Osteocyte (in vitro differentiated cells): ENCODE measurements around the gene RABL2B. TPM values are rescaled to one million over a fixed set of nuclear protein-coding genes. Genes with fewer than 3 reads are reported as not detected.

ENCODE experiments used
- DNase-seq: peaks from one replicate; pipeline ENCODE4 v3.0.0; 2021; ENCODE audit warnings: mixed read lengths; ENCODE audit not compliant: unreplicated experiment; ENCODE audit errors: extremely low spot score
- H3K27ac Mint-ChIP-seq: one replicate; pipeline ENCODE4 v1.8.0; 2021; ENCODE audit warnings: mild to moderate bottlenecking, mixed read lengths; ENCODE audit not compliant: unreplicated experiment
- H3K27me3 Mint-ChIP-seq: one replicate; pipeline ENCODE4 v1.8.0; 2021; ENCODE audit warnings: mixed read lengths; ENCODE audit not compliant: unreplicated experiment
- H3K36me3 Mint-ChIP-seq: one replicate; pipeline ENCODE4 v1.8.0; 2021; ENCODE audit warnings: mixed read lengths; ENCODE audit not compliant: unreplicated experiment
- H3K4me1 Mint-ChIP-seq: one replicate; pipeline ENCODE4 v1.8.0; 2021; ENCODE audit warnings: mixed read lengths; ENCODE audit not compliant: unreplicated experiment
- H3K4me3 Mint-ChIP-seq: one replicate; pipeline ENCODE4 v1.8.0; 2021; ENCODE audit warnings: mild to moderate bottlenecking, moderate library complexity, mixed read lengths; ENCODE audit not compliant: unreplicated experiment
- H3K9me3 Mint-ChIP-seq: one replicate; pipeline ENCODE4 v1.8.0; 2021; ENCODE audit warnings: mixed read lengths; ENCODE audit not compliant: unreplicated experiment
- total RNA-seq: library from RNA; stranded (reverse); gene quantifications from 2 replicates; pipeline ENCODE4 v1.2.1, GENCODE V29; 2021
- TF ChIP-seq, protein P1 (sequence below): fragments of 200-600 bp; sonication (generic); IDR thresholded peaks from 2 replicates; pipeline ENCODE4 v1.5.0; 2021; ENCODE audit warnings: antibody characterized with exemption, mild to moderate bottlenecking, moderate library complexity

Gene RABL2B
- total RNA-seq, 1 donor from 2014 or later, result 41.6 TPM

- TF ChIP-seq, protein P1, sequence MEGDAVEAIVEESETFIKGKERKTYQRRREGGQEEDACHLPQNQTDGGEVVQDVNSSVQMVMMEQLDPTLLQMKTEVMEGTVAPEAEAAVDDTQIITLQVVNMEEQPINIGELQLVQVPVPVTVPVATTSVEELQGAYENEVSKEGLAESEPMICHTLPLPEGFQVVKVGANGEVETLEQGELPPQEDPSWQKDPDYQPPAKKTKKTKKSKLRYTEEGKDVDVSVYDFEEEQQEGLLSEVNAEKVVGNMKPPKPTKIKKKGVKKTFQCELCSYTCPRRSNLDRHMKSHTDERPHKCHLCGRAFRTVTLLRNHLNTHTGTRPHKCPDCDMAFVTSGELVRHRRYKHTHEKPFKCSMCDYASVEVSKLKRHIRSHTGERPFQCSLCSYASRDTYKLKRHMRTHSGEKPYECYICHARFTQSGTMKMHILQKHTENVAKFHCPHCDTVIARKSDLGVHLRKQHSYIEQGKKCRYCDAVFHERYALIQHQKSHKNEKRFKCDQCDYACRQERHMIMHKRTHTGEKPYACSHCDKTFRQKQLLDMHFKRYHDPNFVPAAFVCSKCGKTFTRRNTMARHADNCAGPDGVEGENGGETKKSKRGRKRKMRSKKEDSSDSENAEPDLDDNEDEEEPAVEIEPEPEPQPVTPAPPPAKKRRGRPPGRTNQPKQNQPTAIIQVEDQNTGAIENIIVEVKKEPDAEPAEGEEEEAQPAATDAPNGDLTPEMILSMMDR, result no peak
- Mint-ChIP-seq H3K36me3 (peaks cover 2% of the 10 kb centered on the region), H3K9me3 (no peaks in the 10 kb centered on the region), H3K27me3 (peaks cover 16% of the 10 kb centered on the region), H3K4me1 (no peaks in the 10 kb centered on the region), H3K4me3 (peak overlapping the region; percentile 18), H3K27ac (no peak overlapping the region)
- DNase-seq, result no peak
These were observed 62.9 kb downstream of the RABL2B start for GRCh38 chr22:50720301-50721256.

DNA sequence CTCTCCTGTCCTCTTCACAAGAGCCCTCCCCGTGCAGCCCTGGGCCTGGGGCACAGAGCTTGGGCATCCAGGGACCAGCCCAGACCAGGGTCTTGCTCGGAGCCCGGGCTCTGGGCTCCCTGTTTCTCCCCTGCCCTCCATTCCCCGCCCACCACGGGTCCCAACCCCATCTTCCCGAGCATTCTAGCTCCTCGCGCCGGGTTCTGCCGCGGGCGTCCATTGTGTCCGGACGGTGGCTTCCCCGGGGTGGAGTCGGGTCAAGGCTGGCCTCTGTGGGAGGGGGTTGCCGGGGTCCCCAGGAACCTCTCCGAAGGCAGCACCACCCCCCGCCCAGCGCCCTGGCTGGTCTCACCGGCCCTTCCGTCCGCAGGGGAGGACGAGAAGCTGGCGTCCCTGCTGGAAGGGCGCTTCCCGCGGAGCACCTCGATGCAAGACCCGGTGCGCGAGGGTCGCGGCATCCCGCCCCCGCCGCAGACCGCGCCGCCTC is 63.6 kb downstream of the RABL2B start:
- Mint-ChIP-seq H3K9me3 (no peaks in the 10 kb centered on the region), H3K27me3 (peaks cover 16% of the 10 kb centered on the region), H3K4me1 (no peaks in the 10 kb centered on the region), H3K4me3 (no peak overlapping the region), H3K36me3 (no peaks in the 10 kb centered on the region), H3K27ac (no peak overlapping the region)
- TF ChIP-seq, protein P1, result no peak
- DNase-seq, result no peak

DNA sequence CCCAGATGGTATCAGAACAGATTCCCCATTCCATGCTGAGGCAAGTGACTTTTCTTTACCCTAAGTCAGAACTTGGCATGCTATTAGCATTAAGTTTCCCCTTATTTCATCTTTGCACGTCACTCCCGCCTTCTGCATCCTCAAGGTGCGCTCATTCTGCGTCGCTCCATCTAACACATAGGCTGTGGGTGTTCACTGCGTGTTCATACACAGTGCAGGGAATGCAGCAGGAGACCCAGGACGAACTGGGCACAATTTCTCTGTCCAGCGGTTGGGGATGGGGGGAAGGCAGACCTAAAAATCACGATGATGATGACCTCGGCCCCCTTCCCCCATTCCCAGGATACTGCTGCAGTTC is 65.1 kb downstream of the RABL2B start:
- DNase-seq, result no peak
- H3K4me1 Mint-ChIP-seq, result no peaks in the 10 kb centered on the region
- no peaks in the 10 kb centered on the region for H3K36me3 Mint-ChIP-seq
- no peaks in the 10 kb centered on the region for H3K9me3 Mint-ChIP-seq
- TF ChIP-seq, protein P1, result no peak
- H3K27ac Mint-ChIP-seq, result no peak overlapping the region
- peaks cover 16% of the 10 kb centered on the region for H3K27me3 Mint-ChIP-seq
- no peak overlapping the region for H3K4me3 Mint-ChIP-seq

GRCh38 chr22:50717709-50718351 is 65.6 kb downstream of the RABL2B start:
- no peaks in the 10 kb centered on the region for H3K9me3 Mint-ChIP-seq
- H3K4me1 Mint-ChIP-seq, result no peaks in the 10 kb centered on the region
- H3K27me3 Mint-ChIP-seq, result peaks cover 16% of the 10 kb centered on the region
- no peaks in the 10 kb centered on the region for H3K36me3 Mint-ChIP-seq
- H3K27ac Mint-ChIP-seq, result no peak overlapping the region
- TF ChIP-seq, protein P1, result no peak
- no peak overlapping the region for H3K4me3 Mint-ChIP-seq
- DNase-seq, result no peak

Other genes with a start within 250 kb of the RABL2B start
- 0.21 TPM in 1 of 2 replicates, not detected in the other for gene KLHDC7B, start 237.7 kb downstream of the RABL2B start, total RNA-seq
- gene SYCE3, start 220.7 kb downstream of the RABL2B start, total RNA-seq, result not detected in 2 replicates
- 49.8 and 60.7 TPM in 2 replicates for gene CPT1B, start 205.2 kb downstream of the RABL2B start, total RNA-seq
- gene CHKB, start 200.8 kb downstream of the RABL2B start, total RNA-seq, result 75.4 and 79.9 TPM in 2 replicates
- 2.8 and 3.6 TPM in 2 replicates for gene MAPK8IP2, start 182.8 kb downstream of the RABL2B start, total RNA-seq
- 43.5 and 44.0 TPM in 2 replicates for gene ARSA, start 155.5 kb downstream of the RABL2B start, total RNA-seq
- gene SHANK3, start 110.8 kb downstream of the RABL2B start, total RNA-seq, result 4.7 and 4.8 TPM in 2 replicates
- not detected in 2 replicates for gene ACR, start 45.4 kb downstream of the RABL2B start, total RNA-seq